Esophagus squamous epithelium (tissue), 4 donors: Measurements from ENCODE around the gene EIF4G2.

Source experiments
- POLR2A ChIP-seq, 4 donors: fragments of 450-650 bp; IDR thresholded peaks; one replicate each; pipeline ENCODE4 v1.6.1; 2017; ENCODE audit warnings: antibody characterized with exemption in 4 of 4, mild to moderate bottlenecking in 4 of 4, moderate library complexity in 3 of 4
- TF ChIP-seq, protein P1 (sequence below), 6 experiments: fragments of 450-650 bp in 4 of 6; fragments of 200-600 bp in 2 of 6; sonication (generic) in 2 of 6; IDR thresholded peaks; one replicate each; pipeline ENCODE4 v1.5.1; 2016 to 2019; ENCODE audit warnings: antibody characterized with exemption in 6 of 6, mild to moderate bottlenecking in 4 of 6, moderate library complexity in 4 of 6

DNA sequence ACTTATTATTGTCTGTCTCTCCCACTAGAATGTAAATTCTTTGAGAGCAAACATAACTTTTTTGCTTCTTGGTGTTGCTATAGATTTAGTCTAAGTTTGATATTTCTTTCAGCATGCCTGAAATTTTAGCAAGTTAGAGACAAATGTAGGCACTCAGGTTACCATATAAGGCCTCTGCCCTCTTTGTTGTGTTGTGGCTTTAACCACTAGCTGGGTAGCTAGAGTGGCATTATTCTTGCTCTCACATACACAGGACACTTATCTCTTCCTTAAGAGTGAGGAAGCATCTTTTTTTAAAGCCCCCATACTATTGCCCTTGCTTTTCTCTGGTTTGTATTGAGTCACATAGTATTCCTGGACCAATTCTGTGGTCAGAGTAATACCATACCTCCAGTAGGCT is 37.9 kb upstream of the EIF4G2 start:
- TF ChIP-seq, protein P1, sequence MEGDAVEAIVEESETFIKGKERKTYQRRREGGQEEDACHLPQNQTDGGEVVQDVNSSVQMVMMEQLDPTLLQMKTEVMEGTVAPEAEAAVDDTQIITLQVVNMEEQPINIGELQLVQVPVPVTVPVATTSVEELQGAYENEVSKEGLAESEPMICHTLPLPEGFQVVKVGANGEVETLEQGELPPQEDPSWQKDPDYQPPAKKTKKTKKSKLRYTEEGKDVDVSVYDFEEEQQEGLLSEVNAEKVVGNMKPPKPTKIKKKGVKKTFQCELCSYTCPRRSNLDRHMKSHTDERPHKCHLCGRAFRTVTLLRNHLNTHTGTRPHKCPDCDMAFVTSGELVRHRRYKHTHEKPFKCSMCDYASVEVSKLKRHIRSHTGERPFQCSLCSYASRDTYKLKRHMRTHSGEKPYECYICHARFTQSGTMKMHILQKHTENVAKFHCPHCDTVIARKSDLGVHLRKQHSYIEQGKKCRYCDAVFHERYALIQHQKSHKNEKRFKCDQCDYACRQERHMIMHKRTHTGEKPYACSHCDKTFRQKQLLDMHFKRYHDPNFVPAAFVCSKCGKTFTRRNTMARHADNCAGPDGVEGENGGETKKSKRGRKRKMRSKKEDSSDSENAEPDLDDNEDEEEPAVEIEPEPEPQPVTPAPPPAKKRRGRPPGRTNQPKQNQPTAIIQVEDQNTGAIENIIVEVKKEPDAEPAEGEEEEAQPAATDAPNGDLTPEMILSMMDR (IDR thresholded peaks at IDR 0.05), result no peak
- no peak for TF ChIP-seq POLR2A (IDR thresholded peaks at IDR 0.05)
